Stimulated activated CD4-positive, alpha-beta T cell treated with anti-CD3 and anti-CD28 coated beads, Interleukin-4, amount 100 ng/mL, for 48 hours (primary cell): ENCODE results near the gene SENP1.

Source experiments
- DNase-seq, 2 donors: peaks; one replicate each; pipeline ENCODE4 v3.0.0-alpha.2; 2020; ENCODE audit warnings: low read depth in 2 of 2

Gene SENP1

GRCh38 chr12:48036818-48037217, 69.1 kb downstream of the SENP1 start:
- DNase-seq = no peak

- no peak for DNase-seq
Observed at GRCh38 chr12:48034835-48035805, 70.8 kb downstream of the SENP1 start.

- DNase-seq = no peak
Observed at GRCh38 chr12:48033451-48033850, 72.4 kb downstream of the SENP1 start.

- DNase-seq = no peak
Observed at GRCh38 chr12:48032597-48032996, 73.3 kb downstream of the SENP1 start.

GRCh38 chr12:48031135-48031960, 74.5 kb downstream of the SENP1 start:
- no peak for DNase-seq

GRCh38 chr12:48030173-48030650, 75.7 kb downstream of the SENP1 start:
- no peak for DNase-seq

GRCh38 chr12:48029491-48030172, 76.2 kb downstream of the SENP1 start:
- DNase-seq = no peak

DNA sequence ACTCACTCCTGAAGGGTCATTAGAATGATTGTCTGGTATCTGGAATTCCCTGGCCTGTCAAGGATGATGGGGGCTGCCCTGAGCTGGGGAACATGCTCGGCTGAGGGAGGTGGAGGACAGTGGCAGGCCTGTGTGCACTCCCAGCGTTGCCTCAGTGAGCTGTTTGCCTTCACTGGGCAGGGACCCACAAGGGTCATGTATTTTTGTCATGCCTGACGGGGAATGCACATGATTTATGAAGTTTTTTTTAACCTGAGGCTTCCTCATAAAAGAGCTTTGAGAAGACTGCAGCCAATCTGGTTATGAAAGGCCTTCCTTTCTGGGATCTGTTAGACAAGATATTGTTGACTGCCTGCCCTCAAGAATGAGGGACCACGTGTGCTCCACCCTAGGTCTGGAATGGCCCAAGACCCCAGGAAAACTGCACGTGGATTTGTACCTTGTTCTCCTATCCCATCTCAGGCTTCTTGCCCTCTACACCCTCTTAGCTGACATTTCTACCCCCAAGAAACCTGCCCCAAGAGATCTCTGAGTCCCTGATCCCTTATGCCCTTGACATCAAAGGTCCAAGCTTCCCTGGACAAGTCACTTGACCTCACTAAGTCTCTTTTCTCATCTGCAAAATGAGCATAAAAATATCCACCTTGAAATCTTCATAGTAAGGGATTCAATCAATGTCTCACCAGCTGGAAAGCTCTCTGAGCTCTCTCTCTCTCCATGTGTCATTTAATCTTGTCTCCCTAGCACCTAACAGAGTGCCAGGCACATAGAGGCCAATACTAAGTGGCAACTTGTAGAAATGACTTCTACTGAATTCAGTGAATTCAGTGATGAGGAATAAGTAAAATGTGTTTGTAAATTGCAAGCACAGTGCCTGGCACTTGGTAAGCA, 77.1 kb downstream of the SENP1 start:
- DNase-seq = no peak

DNA sequence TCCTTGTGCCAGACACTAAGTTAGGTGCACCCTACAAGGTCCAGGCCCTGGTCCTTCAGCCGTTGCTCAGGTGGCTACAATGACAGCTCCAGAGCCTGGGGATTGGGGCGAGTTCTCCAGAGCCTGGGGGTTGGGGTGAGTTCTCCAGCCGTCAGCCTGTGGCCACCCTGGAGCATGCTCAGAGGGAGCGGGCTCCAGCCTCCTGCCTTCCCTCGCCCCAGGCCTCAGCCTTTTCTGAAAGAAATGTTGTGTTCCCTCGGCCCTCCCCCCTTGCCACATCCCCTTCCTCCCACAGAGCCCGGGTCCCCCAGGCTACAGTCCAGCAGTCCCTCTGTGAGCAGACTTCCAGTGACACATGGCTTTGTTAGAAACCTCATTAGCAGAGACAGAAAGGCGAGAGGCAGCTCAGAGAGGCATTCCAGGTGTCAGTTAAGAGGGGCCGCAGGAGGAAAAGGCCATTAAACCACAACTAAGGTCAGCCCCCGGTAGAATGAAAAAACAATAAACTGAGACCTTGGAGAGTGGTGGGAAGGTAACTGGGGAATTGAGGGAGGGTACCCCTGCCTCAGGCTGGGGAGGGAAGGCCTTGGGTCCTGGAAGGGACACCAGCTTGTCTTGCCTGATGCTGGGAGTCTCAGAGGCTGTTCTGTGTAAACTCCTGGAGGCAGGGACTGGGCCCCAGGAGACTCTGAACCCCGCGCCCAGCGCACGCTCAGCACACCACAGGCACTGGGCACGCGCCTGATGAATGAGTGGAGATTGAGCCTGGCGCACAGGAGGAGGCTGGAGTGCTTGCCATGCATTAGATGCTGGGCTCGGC, 78.5 kb downstream of the SENP1 start:
- no peak for DNase-seq

GRCh38 chr12:48026060-48026827, 79.6 kb downstream of the SENP1 start:
- DNase-seq = no peak

GRCh38 chr12:48025281-48025680, 80.6 kb downstream of the SENP1 start:
- DNase-seq = no peak

- no peak for DNase-seq
Observed at GRCh38 chr12:48024735-48025134, 81.1 kb downstream of the SENP1 start.

- no peak for DNase-seq
Observed at GRCh38 chr12:48023386-48023785, 82.5 kb downstream of the SENP1 start.

GRCh38 chr12:48022676-48023385, 83.0 kb downstream of the SENP1 start:
- DNase-seq = no peak

DNA sequence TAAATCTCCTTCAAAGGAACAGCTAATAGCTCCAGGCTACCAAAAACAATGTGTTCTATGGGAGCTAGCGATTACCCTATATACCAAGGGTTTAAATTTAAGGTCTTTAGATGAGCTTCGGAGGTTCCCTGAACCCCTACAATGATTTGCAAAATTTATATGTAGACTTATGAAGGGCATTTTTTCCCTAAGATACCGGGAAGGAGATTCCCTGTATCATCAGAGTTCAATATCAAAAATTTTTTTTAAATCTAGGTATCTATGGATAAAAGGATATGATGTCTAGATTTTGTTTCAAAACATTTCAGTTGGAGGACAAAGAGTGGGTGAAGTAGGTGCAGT, 83.7 kb downstream of the SENP1 start:
- DNase-seq = no peak

- DNase-seq = no peak
Observed at GRCh38 chr12:48021485-48022179, 84.2 kb downstream of the SENP1 start.

- DNase-seq = no peak
Observed at GRCh38 chr12:48019639-48020265, 86.1 kb downstream of the SENP1 start.

DNA sequence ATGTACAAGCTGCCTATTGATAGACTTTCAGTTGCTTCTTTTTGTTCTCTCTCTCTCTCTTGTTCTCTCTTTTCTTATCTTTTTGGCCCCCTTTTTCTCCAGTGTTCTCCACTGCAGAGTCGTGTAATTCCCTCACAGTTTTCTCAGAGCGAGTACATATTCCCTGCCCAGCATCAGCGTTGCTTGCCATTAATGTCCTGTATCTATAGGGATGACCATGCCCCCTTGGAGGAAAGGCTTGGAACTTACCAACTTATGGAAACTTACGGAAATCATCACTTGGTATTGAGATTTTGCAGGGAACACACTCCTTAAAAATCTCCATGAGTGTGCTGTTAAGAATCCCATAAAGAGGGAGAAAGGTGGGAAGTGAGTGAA, 87.3 kb downstream of the SENP1 start:
- no peak for DNase-seq
